ENCODE measurements around the gene INPP4B. TPM values are rescaled to one million over a fixed set of nuclear protein-coding genes. Genes with fewer than 3 reads are reported as not detected.
A peak's percentile ranks its signal among the peaks of the same experiment; 100 is the strongest.

Gene INPP4B
- total and polyA plus RNA-seq, 2 experiments from 2014 or later: 20.3 to 27.5 TPM

GRCh38 chr4:142104041-142104440, 742.1 kb downstream of the INPP4B start:
- Histone ChIP-seq H3K9me2 (ENCODE audit: insufficient read depth) (no peaks in the 10 kb centered on the region; the same call in 1 of the 2 replicates), H3K9ac (no peak overlapping the region), H3K4me1 (ENCODE audit: insufficient read depth) (peaks cover 14% of the 10 kb centered on the region), H3K79me2 (ENCODE audit: insufficient read depth) (no peaks in the 10 kb centered on the region), H3K27ac (no peak overlapping the region), H3K9me3 (ENCODE audit: low read depth) (no peaks in the 10 kb centered on the region), H3F3A (ENCODE audit: insufficient read depth) (no peaks in the 10 kb centered on the region), H4K20me1 (ENCODE audit: insufficient read depth) (no peaks in the 10 kb centered on the region), H3K4me2 (ENCODE audit: unreplicated experiment) (no peak overlapping the region), H3K36me3 (ENCODE audit: low read depth) (peaks cover 9% of the 10 kb centered on the region), H3K4me3 (no peak overlapping the region), H2AFZ (no peak overlapping the region), H3K27me3 (replicated peaks; ENCODE audit: insufficient read depth) (no peaks in the 10 kb centered on the region)
- DNase-seq: no peak
- in situ Hi-C loops (cut with MboI): no loop called here
- WGBS, 2 experiments (ENCODE audit: low coverage in 1 of 2, low lambda C conversion rate in 2 of 2, missing lambda C conversion rate in 2 of 2): 91 to 93% methylated on average over 4 of the region's 4 CpGs
- TF ChIP-seq EZH2phosphoT487 (IDR thresholded peaks at IDR 0.05; ENCODE audit: insufficient read depth, low read depth): no peak
- no peak for TF ChIP-seq EZH2 (IDR thresholded peaks at IDR 0.05; ENCODE audit: insufficient read depth, poor library complexity, severe bottlenecking)

GRCh38 chr4:142101401-142101800, 744.7 kb downstream of the INPP4B start:
- TF ChIP-seq EZH2 (IDR thresholded peaks at IDR 0.05; ENCODE audit: insufficient read depth, poor library complexity, severe bottlenecking) (no peak), EZH2phosphoT487 (IDR thresholded peaks at IDR 0.05; ENCODE audit: insufficient read depth, low read depth) (no peak)
- in situ Hi-C loops (cut with MboI): no loop called here
- Histone ChIP-seq H3K36me3 (ENCODE audit: low read depth) (no peaks in the 10 kb centered on the region; the same call in 1 of the 2 replicates), H3K9me3 (ENCODE audit: low read depth) (no peaks in the 10 kb centered on the region), H4K20me1 (ENCODE audit: insufficient read depth) (no peaks in the 10 kb centered on the region), H3K4me1 (ENCODE audit: insufficient read depth) (peaks cover 25% of the 10 kb centered on the region), H3K4me3 (no peak overlapping the region), H3K9me2 (ENCODE audit: insufficient read depth) (no peaks in the 10 kb centered on the region; the same call in 1 of the 2 replicates), H3K27ac (no peak overlapping the region), H3K9ac (no peak overlapping the region), H3K79me2 (ENCODE audit: insufficient read depth) (no peaks in the 10 kb centered on the region), H3F3A (ENCODE audit: insufficient read depth) (peaks cover 12% of the 10 kb centered on the region; the same call in 1 of the 2 replicates), H2AFZ (no peak overlapping the region), H3K4me2 (ENCODE audit: unreplicated experiment) (no peak overlapping the region), H3K27me3 (replicated peaks; ENCODE audit: insufficient read depth) (no peaks in the 10 kb centered on the region)
- WGBS, 2 experiments (ENCODE audit: low coverage in 1 of 2, low lambda C conversion rate in 2 of 2, missing lambda C conversion rate in 2 of 2): 14 to 16% methylated on average over 1 of the region's 1 CpG
- DNase-seq: no peak

- H3K27me3 ChIP-seq (replicated peaks; ENCODE audit: insufficient read depth): no peaks in the 10 kb centered on the region
- no peaks in the 10 kb centered on the region; the same call in 1 of the 2 replicates for H3K9me2 ChIP-seq (ENCODE audit: insufficient read depth)
- no peaks in the 10 kb centered on the region for H3K9me3 ChIP-seq (ENCODE audit: low read depth)
- H3K79me2 ChIP-seq (ENCODE audit: insufficient read depth): no peaks in the 10 kb centered on the region
- no peak overlapping the region for H3K9ac ChIP-seq
- H3K27ac ChIP-seq: no peak overlapping the region
- no peaks in the 10 kb centered on the region; the same call in 1 of the 2 replicates for H3K36me3 ChIP-seq (ENCODE audit: low read depth)
- TF ChIP-seq EZH2phosphoT487 (IDR thresholded peaks at IDR 0.05; ENCODE audit: insufficient read depth, low read depth) (no peak), EZH2 (IDR thresholded peaks at IDR 0.05; ENCODE audit: insufficient read depth, poor library complexity, severe bottlenecking) (no peak)
- H3F3A ChIP-seq (ENCODE audit: insufficient read depth): peaks cover 15% of the 10 kb centered on the region; the same call in 1 of the 2 replicates
- H3K4me3 ChIP-seq: no peak overlapping the region
- no peak for DNase-seq
- in situ Hi-C loops (cut with MboI): no loop called here
- H3K4me1 ChIP-seq (ENCODE audit: insufficient read depth): peaks cover 29% of the 10 kb centered on the region
- H3K4me2 ChIP-seq (ENCODE audit: unreplicated experiment): no peak overlapping the region
- H2AFZ ChIP-seq: no peak overlapping the region
- no peaks in the 10 kb centered on the region for H4K20me1 ChIP-seq (ENCODE audit: insufficient read depth)
Observed at GRCh38 chr4:142100941-142101340, 745.2 kb downstream of the INPP4B start.

GRCh38 chr4:142098900-142099545, 747.1 kb downstream of the INPP4B start:
- Histone ChIP-seq H3K4me2 (ENCODE audit: unreplicated experiment) (no peak overlapping the region), H3K4me1 (ENCODE audit: insufficient read depth) (peaks cover 39% of the 10 kb centered on the region), H3K27me3 (replicated peaks; ENCODE audit: insufficient read depth) (no peaks in the 10 kb centered on the region), H3K79me2 (ENCODE audit: insufficient read depth) (no peaks in the 10 kb centered on the region), H3K4me3 (no peak overlapping the region), H3K9me2 (ENCODE audit: insufficient read depth) (no peaks in the 10 kb centered on the region; the same call in 1 of the 2 replicates), H3F3A (ENCODE audit: insufficient read depth) (peaks cover 20% of the 10 kb centered on the region; the same call in 1 of the 2 replicates), H3K9ac (no peak overlapping the region), H3K27ac (peak overlapping the region; percentile 36), H4K20me1 (ENCODE audit: insufficient read depth) (no peaks in the 10 kb centered on the region), H3K9me3 (ENCODE audit: low read depth) (no peaks in the 10 kb centered on the region), H2AFZ (no peak overlapping the region), H3K36me3 (ENCODE audit: low read depth) (no peaks in the 10 kb centered on the region; the same call in 1 of the 2 replicates)
- WGBS, 2 experiments (ENCODE audit: low coverage in 1 of 2, low lambda C conversion rate in 2 of 2, missing lambda C conversion rate in 2 of 2): 5 to 10% methylated on average over 1 of the region's 1 CpG
- TF ChIP-seq EZH2 (IDR thresholded peaks at IDR 0.05; ENCODE audit: insufficient read depth, poor library complexity, severe bottlenecking) (no peak), EZH2phosphoT487 (IDR thresholded peaks at IDR 0.05; ENCODE audit: insufficient read depth, low read depth) (no peak)
- DNase-seq: peak; percentile 52
- in situ Hi-C loops (cut with MboI): no loop called here

Data from GM23248 (cell line).